SK-N-SH (cell line): ENCODE data around the gene MYO7A. TPM values are rescaled to one million over a fixed set of nuclear protein-coding genes. Genes with fewer than 3 reads are reported as not detected.

Experiments
- CTCF ChIA-PET: fragments of 300-600, 350-600 bp; formaldehyde crosslinking; extraction: SDS; loops from one replicate; lab custom pipeline; 2021; lab: Yijun Ruan, JAX
- POLR2A ChIA-PET: fragments of 350-600 bp; sonication (Branson Sonifier 250); formaldehyde crosslinking; extraction: SDS; loops from one replicate; lab custom pipeline; 2020; ENCODE audit warnings: antibody characterized with exemption, inconsistent platforms; lab: Yijun Ruan, JAX
- DNase-seq: peaks from one replicate; pipeline ENCODE4 v3.0.0; 2012
- H2AFZ ChIP-seq: fragments of 200-600 bp; sonication (generic); 2 replicates; pipeline ENCODE4 v1.8.1; 2016; ENCODE audit warnings: antibody characterized with exemption, mild to moderate bottlenecking, low read depth
- H3F3A ChIP-seq: fragments of 200-600 bp; sonication (generic); replicated peaks from 2 replicates; pipeline ENCODE3; 2016; ENCODE audit warnings: antibody characterized with exemption, mild to moderate bottlenecking; ENCODE audit not compliant: insufficient read depth
- H3K27ac ChIP-seq, 2 experiments: fragments of 200-500 bp in 1 of 2; fragments of 200-600 bp in 1 of 2; sonication (Bioruptor generic) in 1 of 2; sonication (generic), shearing (Covaris generic) in 1 of 2; 2 replicates each; pipeline versions ENCODE4 v1.5.1 to v1.6.1; 2014 to 2016; ENCODE audit warnings: low read depth in 2 of 2, inconsistent platforms in 1 of 2, low read length in 1 of 2, mild to moderate bottlenecking in 1 of 2, mixed read lengths in 1 of 2
- H3K27me3 ChIP-seq: fragments of 200-600 bp; sonication (generic), shearing (Covaris generic); 2 replicates; pipeline ENCODE4 v1.6.1; 2016; ENCODE audit warnings: mixed run types; ENCODE audit not compliant: insufficient read depth
- H3K36me3 ChIP-seq, 2 experiments: fragments of 200-500 bp in 1 of 2; fragments of 200-600 bp in 1 of 2; sonication (Bioruptor generic) in 1 of 2; sonication (generic) in 1 of 2; replicated peaks in 1 of 2; 2 replicates each; pipeline versions ENCODE3 to v1.5.1; 2014 to 2016; ENCODE audit warnings: low read length in 1 of 2, mild to moderate bottlenecking in 1 of 2; ENCODE audit not compliant: insufficient read depth in 2 of 2, control insufficient read depth in 1 of 2
- H3K4me1 ChIP-seq, 2 experiments: fragments of 200-500 bp in 1 of 2; fragments of 200-600 bp in 1 of 2; sonication (Bioruptor generic) in 1 of 2; sonication (generic), shearing (Covaris generic) in 1 of 2; 2 replicates each; pipeline versions ENCODE4 v1.5.1 to v1.6.1; 2014 to 2016; ENCODE audit warnings: low read depth in 1 of 2, low read length in 1 of 2, mixed run types in 1 of 2; ENCODE audit not compliant: insufficient read depth in 2 of 2, control insufficient read depth in 1 of 2
- H3K4me2 ChIP-seq: fragments of 200-600 bp; sonication (generic), shearing (Covaris generic); 2 replicates; pipeline ENCODE4 v1.6.1; 2017; ENCODE audit warnings: mixed run types
- H3K4me3 ChIP-seq, 2 experiments: fragments of 200-500 bp in 1 of 2; fragments of 200-600 bp in 1 of 2; sonication (Bioruptor generic) in 1 of 2; sonication (generic), shearing (Covaris generic) in 1 of 2; 2 replicates each; pipeline versions ENCODE4 v1.5.1 to v1.8.1; 2014 to 2016; ENCODE audit warnings: low read depth in 2 of 2, inconsistent platforms in 1 of 2, low read length in 1 of 2, mild to moderate bottlenecking in 1 of 2, mixed read lengths in 1 of 2, moderate library complexity in 1 of 2
- H3K79me2 ChIP-seq: fragments of 200-600 bp; sonication (generic); 2 replicates; pipeline ENCODE4 v1.8.1; 2017; ENCODE audit warnings: mild to moderate bottlenecking; ENCODE audit not compliant: insufficient read depth
- H3K9ac ChIP-seq: fragments of 200-600 bp; sonication (generic); 2 replicates; pipeline ENCODE4 v1.6.1; 2017; ENCODE audit warnings: mixed run types
- H3K9me2 ChIP-seq: fragments of 200-600 bp; sonication (generic); 2 replicates; pipeline ENCODE4 v1.6.1; 2017; ENCODE audit warnings: mixed run types
- H3K9me3 ChIP-seq: fragments of 200-600 bp; sonication (generic); 2 replicates; pipeline ENCODE4 v1.6.1; 2017; ENCODE audit warnings: mixed run types, mild to moderate bottlenecking, moderate library complexity
- H4K20me1 ChIP-seq: fragments of 200-600 bp; sonication (generic); 2 replicates; pipeline ENCODE4 v1.6.1; 2017; ENCODE audit warnings: mild to moderate bottlenecking, mixed run types; ENCODE audit not compliant: insufficient read depth
- CHD2 ChIP-seq: fragments of 150-350 bp; IDR thresholded peaks from 2 replicates; pipeline ENCODE4 v1.6.1; 2018; ENCODE audit warnings: low read length; ENCODE audit not compliant: partially characterized antibody
- CTCF ChIP-seq: fragments of 200-600 bp; sonication (generic); IDR thresholded peaks from 2 replicates; pipeline ENCODE4 v1.6.1; 2017; ENCODE audit warnings: antibody characterized with exemption, mild to moderate bottlenecking, moderate library complexity
- ELF1 ChIP-seq: IDR thresholded peaks from 2 replicates; pipeline ENCODE4 v1.4.0; 2012
- EP300 ChIP-seq, 2 experiments: IDR thresholded peaks; 2 replicates each; pipeline versions ENCODE4 v1.4.0 to v1.6.1; 2012; ENCODE audit warnings: borderline replicate concordance in 1 of 2, low read depth in 1 of 2, low read length in 1 of 2
- EZH2phosphoT487 ChIP-seq: fragments of 200-600 bp; sonication (generic); IDR thresholded peaks from 2 replicates; pipeline ENCODE4 v1.6.1; 2017; ENCODE audit warnings: low read depth, mixed run types, mild to moderate bottlenecking, antibody characterized with exemption, moderate library complexity, borderline replicate concordance
- FOXJ3 ChIP-seq: sonication (generic); formaldehyde crosslinking; IDR thresholded peaks from 2 replicates; pipeline ENCODE4 v1.5.1; 2020; ENCODE audit warnings: mild to moderate bottlenecking, missing genetic modification reagents
- FOXM1 ChIP-seq: IDR thresholded peaks from 2 replicates; pipeline ENCODE4 v1.4.0; 2012; ENCODE audit warnings: low read depth, mild to moderate bottlenecking
- JUND ChIP-seq: IDR thresholded peaks from 2 replicates; pipeline ENCODE4 v1.4.0; 2012
- MXI1 ChIP-seq: IDR thresholded peaks from 2 replicates; pipeline ENCODE4 v1.6.1; 2012; ENCODE audit warnings: mild to moderate bottlenecking, low read depth, low read length, improper control_type of control experiment
- NFIC ChIP-seq: IDR thresholded peaks from 2 replicates; pipeline ENCODE4 v1.4.0; 2012; ENCODE audit warnings: borderline replicate concordance
- RAD21 ChIP-seq: IDR thresholded peaks from 2 replicates; pipeline ENCODE4 v1.6.1; 2012; ENCODE audit warnings: mild to moderate bottlenecking, low read length
- RCOR1 ChIP-seq: fragments of 150-350 bp; IDR thresholded peaks from 2 replicates; pipeline ENCODE4 v1.6.1; 2017; ENCODE audit warnings: antibody characterized with exemption, low read length
- SIN3A ChIP-seq: IDR thresholded peaks from 2 replicates; pipeline ENCODE4 v1.6.1; 2012; ENCODE audit warnings: low read depth, mild to moderate bottlenecking, low read length, moderate library complexity, borderline replicate concordance
- SMC3 ChIP-seq: IDR thresholded peaks from 2 replicates; pipeline ENCODE4 v1.6.1; 2012; ENCODE audit warnings: low read depth, low read length, improper control_type of control experiment
- TAF1 ChIP-seq: IDR thresholded peaks from 2 replicates; pipeline ENCODE4 v1.6.1; 2012; ENCODE audit warnings: low read depth, mild to moderate bottlenecking, low read length, moderate library complexity, borderline replicate concordance
- TCF12 ChIP-seq: IDR thresholded peaks from 2 replicates; pipeline ENCODE4 v1.4.0; 2012
- USF2 ChIP-seq: fragments of 150-350 bp; IDR thresholded peaks from 2 replicates; pipeline ENCODE4 v1.6.1; 2017; ENCODE audit warnings: antibody characterized with exemption, low read length, low read depth, borderline replicate concordance
- ZBTB33 ChIP-seq: IDR thresholded peaks from 2 replicates; pipeline ENCODE4 v1.4.0; 2012; ENCODE audit warnings: low read depth, borderline replicate concordance
- WGBS: methylation state at CpG from one replicate; pipeline ENCODE4 v1.1.6; 2017; ENCODE audit warnings: low lambda C conversion rate; 5-methylcytosine and 5-hydroxymethylcytosine counted together
- polyA plus RNA-seq, 3 experiments: library from polyadenylated mRNA; depleted of rRNA; stranded (reverse); fragments of >200 nt; gene quantifications; 2 replicates each; pipeline ENCODE4 v1.2.3, GENCODE V29; 2012

The MYO7A gene
- polyA plus RNA-seq, 1 of the 3 experiments (the other 2 are of a cell fraction) = 0.08 TPM

- no peak for DNase-seq
- Histone ChIP-seq H3F3A (no peaks in the 10 kb centered on the region), H3K4me1 (no peaks in the 10 kb centered on the region), H3K79me2 (no peaks in the 10 kb centered on the region), H3K4me2 (no peak overlapping the region), H2AFZ (no peak overlapping the region), H3K27ac (no peak overlapping the region), H3K4me3 (no peak overlapping the region), H3K9me2 (no peaks in the 10 kb centered on the region), H3K36me3 (no peaks in the 10 kb centered on the region), H3K27me3 (no peaks in the 10 kb centered on the region), H4K20me1 (no peaks in the 10 kb centered on the region), H3K9me3 (no peaks in the 10 kb centered on the region), H3K9ac (no peak overlapping the region)
- TF ChIP-seq ZBTB33 (no peak), RCOR1 (no peak), SIN3A (no peak), USF2 (no peak), FOXJ3 (CRISPR knock-in tag) (no peak), EP300 (IDR thresholded peaks at IDR 0.05; ENCODE audit: borderline replicate concordance in 1 of 2, low read depth in 1 of 2, low read length in 1 of 2) (no peak), JUND (no peak), CTCF (no peak), NFIC (no peak), MXI1 (no peak), TCF12 (no peak), EZH2phosphoT487 (no peak), CHD2 (no peak), FOXM1 (no peak), RAD21 (no peak), SMC3 (no peak), TAF1 (no peak), ELF1 (no peak)
- WGBS = 79% methylated on average over 11 of the region's 12 CpGs
- POLR2A ChIA-PET = no interaction called here
- CTCF ChIA-PET = interaction anchor here (1.5 to 2.6 kb wide), 2 partner anchors 13 to 348 kb away, joined by 5 to 15 read pairs; no protein-coding TSS in a partner anchor
Observed at GRCh38 chr11:77200351-77201268, 72.6 kb downstream of the MYO7A start.
